ENCODE data around the gene SEC16A.

SEC16A gene

GRCh38 chr9:136482793-136483588 is at the start of gene SEC16A:
SEC16A (minus strand) TSS chr9:136483040; CDS start chr9:136477615, 5,425 bp downstream.
- H3K36me3 ChIP-seq (ENCODE audit: insufficient read depth, low read length): peaks cover 4% of the 10 kb centered on the region; the same call in 1 of the 2 replicates
- peak within 1 kb of the TSS; percentile 98 for H3K4me3 ChIP-seq
- no peaks in the 10 kb centered on the region for H3K9me3 ChIP-seq (ENCODE audit: low read depth, low read length)
- peak within 1 kb of the TSS; percentile 96 for H3K9ac ChIP-seq (ENCODE audit: insufficient read length)
- peak within 1 kb of the TSS; percentile 99 for H3K27ac ChIP-seq
- no peak for TF ChIP-seq FOXP2 (optimal IDR thresholded peaks at IDR 0.05; ENCODE audit: control extremely low read depth, extremely low read length, insufficient read depth)
- peak; percentile 91 for TF ChIP-seq POLR2AphosphoS5 (IDR thresholded peaks at IDR 0.05; ENCODE audit: borderline replicate concordance, low read depth, low read length)
- TF ChIP-seq EZH2 (IDR thresholded peaks at IDR 0.05): no peak
- peak; percentile 95 for DNase-seq (ENCODE audit: low read depth, low spot score)

DNA sequence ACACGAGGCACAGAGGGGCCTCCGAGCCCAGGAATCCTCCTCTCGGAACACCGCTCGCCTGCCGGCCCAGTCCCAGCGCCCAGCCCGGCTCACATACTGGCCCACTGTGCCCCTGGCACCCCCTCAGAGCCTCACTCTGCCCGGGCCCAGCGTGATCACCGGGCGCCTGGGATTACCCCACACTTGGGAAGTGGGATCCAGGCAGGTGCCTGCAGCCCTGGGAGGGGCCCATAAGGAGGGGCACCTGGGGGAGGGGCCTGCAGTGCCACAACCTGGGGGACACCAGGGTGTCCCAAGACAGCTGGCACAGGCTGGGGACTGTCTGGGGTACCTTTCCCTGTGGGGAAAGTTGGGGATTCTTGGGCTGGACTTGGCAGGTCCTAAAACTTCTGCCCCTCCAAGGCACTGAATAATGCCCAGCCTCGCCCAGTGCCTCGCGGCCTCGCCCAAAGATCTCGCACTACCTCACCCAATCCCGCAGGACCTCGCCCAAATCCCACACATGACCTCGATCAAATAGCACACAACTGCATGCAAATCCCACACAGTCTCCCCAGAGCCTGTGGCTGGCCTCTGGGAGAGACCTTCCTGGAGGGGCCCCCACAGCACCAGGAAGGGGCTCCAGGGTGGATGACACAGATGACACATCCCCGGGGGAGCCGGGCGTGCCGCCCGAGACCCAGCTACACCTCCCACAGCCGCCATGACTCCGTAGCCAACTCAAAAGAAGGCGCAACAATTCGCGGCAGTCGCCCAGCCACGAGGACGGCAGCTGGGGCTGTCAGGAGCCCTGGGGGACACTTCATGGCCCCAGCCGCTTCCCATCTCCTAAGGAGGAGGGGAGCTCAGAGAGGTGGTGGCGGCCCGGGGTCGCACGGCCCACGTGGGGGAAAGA is 49.3 kb upstream of the SEC16A start:
- H3K36me3 ChIP-seq (ENCODE audit: insufficient read depth, low read length): no peaks in the 10 kb centered on the region
- H3K4me3 ChIP-seq: no peak overlapping the region
- no peak for DNase-seq (ENCODE audit: low read depth, low spot score)
- no peaks in the 10 kb centered on the region for H3K9me3 ChIP-seq (ENCODE audit: low read depth, low read length)
- H3K27ac ChIP-seq: no peak overlapping the region
- no peak for TF ChIP-seq FOXP2 (optimal IDR thresholded peaks at IDR 0.05; ENCODE audit: control extremely low read depth, extremely low read length, insufficient read depth)
- no peak overlapping the region for H3K9ac ChIP-seq (ENCODE audit: insufficient read length)

DNA sequence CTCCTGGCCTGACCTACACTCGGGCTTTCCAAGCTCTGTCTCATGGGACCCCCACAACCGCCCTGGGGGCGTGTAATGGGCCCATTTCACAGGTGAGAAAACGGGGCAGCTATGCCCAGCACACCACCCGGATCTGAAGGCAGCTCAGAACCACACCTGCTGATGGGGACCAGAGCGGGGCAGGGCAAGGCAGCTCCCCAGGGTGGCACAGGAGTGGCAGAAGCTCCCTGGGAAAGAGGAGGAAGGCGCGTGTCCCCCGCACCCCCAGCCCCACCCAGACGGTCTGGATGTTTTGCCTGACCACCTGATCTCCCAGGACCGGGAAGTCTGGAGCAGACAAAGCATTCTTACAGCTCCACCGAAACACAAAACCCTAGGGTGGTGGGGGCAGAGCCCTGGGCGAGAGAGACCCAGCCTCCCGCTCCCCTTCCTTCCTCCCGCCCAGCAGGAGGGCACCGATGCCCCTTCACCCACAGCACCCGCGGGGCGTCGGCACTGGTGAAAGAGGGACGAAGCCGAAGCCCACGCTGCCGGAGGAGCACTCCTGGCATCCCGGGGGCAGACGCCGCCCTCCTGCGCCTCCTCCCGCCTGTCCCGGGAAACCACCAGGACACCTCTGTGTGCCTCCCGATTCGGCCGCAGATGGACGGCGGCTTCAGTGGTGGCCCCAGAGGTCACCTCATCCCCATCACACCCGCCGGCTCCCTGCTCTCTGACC is 48.5 kb upstream of the SEC16A start:
- TF ChIP-seq EZH2 (IDR thresholded peaks at IDR 0.05) (no peak), POLR2AphosphoS5 (IDR thresholded peaks at IDR 0.05; ENCODE audit: borderline replicate concordance, low read depth, low read length) (no peak), FOXP2 (optimal IDR thresholded peaks at IDR 0.05; ENCODE audit: control extremely low read depth, extremely low read length, insufficient read depth) (no peak)
- H3K9me3 ChIP-seq (ENCODE audit: low read depth, low read length): no peaks in the 10 kb centered on the region
- H3K9ac ChIP-seq (ENCODE audit: insufficient read length): no peak overlapping the region
- no peak for DNase-seq (ENCODE audit: low read depth, low spot score)
- H3K4me3 ChIP-seq: no peak overlapping the region
- no peak overlapping the region for H3K27ac ChIP-seq
- H3K36me3 ChIP-seq (ENCODE audit: insufficient read depth, low read length): no peaks in the 10 kb centered on the region

DNA sequence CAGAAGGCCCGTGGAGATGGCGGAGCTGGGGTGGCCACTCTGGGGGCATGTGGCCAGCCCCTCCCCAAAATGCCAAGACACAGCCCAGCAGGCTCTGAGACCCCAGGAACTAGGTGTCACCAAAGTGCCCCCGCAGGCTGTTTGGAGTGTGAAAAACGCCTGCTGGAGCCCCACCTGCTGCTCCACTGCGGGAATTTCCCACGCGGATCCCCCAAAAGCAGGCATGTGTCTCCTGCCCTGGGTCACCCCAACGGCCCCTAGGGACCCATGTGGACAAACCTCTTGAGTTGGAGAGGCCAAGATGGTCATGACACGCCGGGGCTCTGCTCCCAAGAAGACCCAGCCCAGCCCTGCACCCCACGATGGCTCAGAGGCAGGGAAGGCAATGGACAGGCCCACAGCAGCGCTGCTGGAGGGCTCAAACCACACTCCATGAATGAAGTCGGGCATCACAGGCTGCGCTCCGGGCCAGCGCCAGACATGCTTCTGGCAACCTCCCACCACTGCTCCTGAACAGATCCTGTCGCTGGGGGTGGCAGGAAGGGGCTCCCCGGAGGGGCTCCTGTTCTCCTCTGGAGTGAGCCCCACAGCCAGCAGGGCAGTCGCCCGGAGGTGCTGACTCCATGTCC is 47.7 kb upstream of the SEC16A start:
- Histone ChIP-seq H3K9ac (ENCODE audit: insufficient read length) (no peak overlapping the region), H3K9me3 (ENCODE audit: low read depth, low read length) (no peaks in the 10 kb centered on the region), H3K27ac (0 out of 2 replicates have a peak overlapping the region, but pooled peaks have one; percentile 25), H3K36me3 (ENCODE audit: insufficient read depth, low read length) (no peaks in the 10 kb centered on the region), H3K4me3 (no peak overlapping the region)
- TF ChIP-seq EZH2 (IDR thresholded peaks at IDR 0.05) (no peak), FOXP2 (optimal IDR thresholded peaks at IDR 0.05; ENCODE audit: control extremely low read depth, extremely low read length, insufficient read depth) (no peak), POLR2AphosphoS5 (IDR thresholded peaks at IDR 0.05; ENCODE audit: borderline replicate concordance, low read depth, low read length) (no peak)
- no peak for DNase-seq (ENCODE audit: low read depth, low spot score)

GRCh38 chr9:136529516-136530460 is 46.9 kb upstream of the SEC16A start:
- H3K9ac ChIP-seq (ENCODE audit: insufficient read length): no peak overlapping the region
- H3K36me3 ChIP-seq (ENCODE audit: insufficient read depth, low read length): no peaks in the 10 kb centered on the region
- no peak overlapping the region for H3K27ac ChIP-seq
- DNase-seq (ENCODE audit: low read depth, low spot score): no peak
- TF ChIP-seq POLR2AphosphoS5 (IDR thresholded peaks at IDR 0.05; ENCODE audit: borderline replicate concordance, low read depth, low read length) (no peak), FOXP2 (optimal IDR thresholded peaks at IDR 0.05; ENCODE audit: control extremely low read depth, extremely low read length, insufficient read depth) (no peak), EZH2 (IDR thresholded peaks at IDR 0.05) (no peak)
- no peak overlapping the region for H3K4me3 ChIP-seq
- no peaks in the 10 kb centered on the region for H3K9me3 ChIP-seq (ENCODE audit: low read depth, low read length)

DNA sequence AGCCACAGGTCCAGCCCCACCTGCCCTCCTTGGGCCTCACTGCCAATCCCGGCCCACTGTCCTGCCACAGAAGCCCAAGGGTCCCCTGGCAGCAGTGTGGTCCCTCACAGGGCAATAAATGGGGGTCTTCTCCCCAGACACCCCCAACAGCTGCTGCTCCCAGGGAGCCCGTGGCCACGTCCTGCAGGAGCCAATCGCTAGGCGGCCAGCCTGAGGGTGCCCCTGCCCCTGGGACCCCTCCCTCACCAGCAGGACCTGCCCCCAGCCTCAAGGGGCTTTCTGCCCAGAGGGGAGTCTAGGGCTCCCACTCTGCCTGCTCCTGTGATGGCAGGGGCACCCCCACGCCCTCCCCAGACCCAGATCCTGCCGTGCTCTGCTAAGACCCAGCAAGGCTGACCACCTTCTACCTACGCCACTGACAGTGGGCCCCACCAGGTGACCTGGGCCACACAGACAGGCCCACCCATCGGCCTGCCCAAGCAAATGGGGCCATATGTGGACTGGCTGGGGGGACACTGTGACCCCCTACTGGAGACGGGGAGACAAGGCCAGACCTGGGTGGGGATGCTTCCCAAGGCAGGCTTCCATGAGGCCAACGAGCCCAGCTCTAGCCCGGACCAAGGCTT is 46.0 kb upstream of the SEC16A start:
- H3K27ac ChIP-seq: no peak overlapping the region
- no peaks in the 10 kb centered on the region for H3K9me3 ChIP-seq (ENCODE audit: low read depth, low read length)
- H3K4me3 ChIP-seq: no peak overlapping the region
- no peak for DNase-seq (ENCODE audit: low read depth, low spot score)
- no peak for TF ChIP-seq POLR2AphosphoS5 (IDR thresholded peaks at IDR 0.05; ENCODE audit: borderline replicate concordance, low read depth, low read length)
- no peak for TF ChIP-seq EZH2 (IDR thresholded peaks at IDR 0.05)
- TF ChIP-seq FOXP2 (optimal IDR thresholded peaks at IDR 0.05; ENCODE audit: control extremely low read depth, extremely low read length, insufficient read depth): no peak
- no peaks in the 10 kb centered on the region for H3K36me3 ChIP-seq (ENCODE audit: insufficient read depth, low read length)
- no peak overlapping the region for H3K9ac ChIP-seq (ENCODE audit: insufficient read length)

All from SK-N-MC (cell line).